Peyer's patch (tissue), 4 donors: ENCODE measurements around the gene UBE2F. TPM values are rescaled to one million over a fixed set of nuclear protein-coding genes. Genes with fewer than 3 reads are reported as not detected.

Experiments used
- DNase-seq, 3 donors: peaks; one replicate each; pipeline ENCODE4 v3.0.0-alpha.2; 2017 to 2019
- H3K27ac ChIP-seq, 4 donors: fragments of 200-600 bp; sonication (generic); one replicate each; pipeline ENCODE4 v1.5.1; 2016 to 2019
- H3K27me3 ChIP-seq, 2 donors: fragments of 200-600 bp; sonication (generic); one replicate each; pipeline ENCODE4 v1.5.1; 2019
- H3K36me3 ChIP-seq, 3 donors: fragments of 200-600 bp; sonication (generic); one replicate each; pipeline ENCODE4 v1.5.1; 2016 to 2019
- H3K4me1 ChIP-seq, 4 donors: fragments of 200-600 bp; sonication (generic); one replicate each; pipeline ENCODE4 v1.5.1; 2016 to 2019
- H3K4me3 ChIP-seq, 4 donors: fragments of 200-600 bp; sonication (generic); 1 replicate in 3 of 4; 2 replicates in 1 of 4; pipeline ENCODE4 v1.5.1; 2016 to 2019; ENCODE audit warnings: mild to moderate bottlenecking in 1 of 4
- H3K9me3 ChIP-seq, 4 donors: fragments of 200-600 bp; sonication (generic); one replicate each; pipeline ENCODE4 v1.5.1; 2016 to 2019; ENCODE audit warnings: mild to moderate bottlenecking in 1 of 4
- CTCF ChIP-seq, 6 experiments: fragments of 450-650 bp in 4 of 6; fragments of 200-600 bp in 2 of 6; sonication (generic) in 1 of 6; IDR thresholded peaks; one replicate each; pipeline ENCODE4 v1.5.1; 2017 to 2019; ENCODE audit warnings: antibody characterized with exemption in 6 of 6, mild to moderate bottlenecking in 3 of 6, moderate library complexity in 1 of 6
- POLR2A ChIP-seq, 2 donors: fragments of 450-650 bp; IDR thresholded peaks; one replicate each; pipeline ENCODE4 v1.5.1; 2017; ENCODE audit warnings: antibody characterized with exemption in 2 of 2, mild to moderate bottlenecking in 2 of 2, moderate library complexity in 2 of 2
- total RNA-seq, 4 donors: library from RNA; depleted of rRNA; stranded (reverse); fragments of >200 nt; gene quantifications; one replicate each; pipeline ENCODE4 v1.1.0, GENCODE V29; 2016

Gene UBE2F
- total RNA-seq, 4 donors from 2014 or later, result 21.5 to 67.7 (median 50.3) TPM

DNA sequence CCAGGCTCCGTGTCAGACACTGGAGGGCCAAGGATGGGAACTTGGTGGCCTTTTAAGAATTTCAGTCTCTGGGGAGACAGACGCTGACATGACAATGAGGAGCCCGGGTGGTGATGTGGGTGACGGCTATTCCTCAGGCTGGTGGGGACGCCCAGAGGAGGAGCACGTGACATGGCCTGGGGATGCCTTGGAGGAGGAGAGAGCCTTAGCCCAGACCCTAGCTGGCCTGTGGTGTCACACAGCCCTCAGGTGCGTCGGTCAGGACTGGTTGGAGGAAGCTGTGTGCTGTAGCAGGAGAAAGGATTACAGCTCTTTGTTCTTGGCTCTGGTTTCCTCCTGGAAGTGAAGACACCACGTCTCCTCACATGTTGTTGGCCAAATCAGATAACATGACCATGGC, 54.0 kb downstream of the UBE2F start:
- Histone ChIP-seq H3K27ac (no peak overlapping the region), H3K36me3 (peaks cover 0 to 21% (median 0%) of the 10 kb centered on the region in 3 donors), H3K27me3 (no peaks in the 10 kb centered on the region), H3K9me3 (no peaks in the 10 kb centered on the region), H3K4me1 (no peaks in the 10 kb centered on the region), H3K4me3 (no peak overlapping the region)
- no peak for DNase-seq
- no peak for TF ChIP-seq CTCF (IDR thresholded peaks at IDR 0.05)
- no peak for TF ChIP-seq POLR2A (IDR thresholded peaks at IDR 0.05)

GRCh38 chr2:238021327-238021726, 54.5 kb downstream of the UBE2F start:
- H3K27me3 ChIP-seq, result no peaks in the 10 kb centered on the region
- no peak overlapping the region for H3K27ac ChIP-seq
- H3K4me1 ChIP-seq, result no peaks in the 10 kb centered on the region
- TF ChIP-seq POLR2A (IDR thresholded peaks at IDR 0.05), result no peak
- TF ChIP-seq CTCF (IDR thresholded peaks at IDR 0.05), result no peak
- no peaks in the 10 kb centered on the region for H3K9me3 ChIP-seq
- H3K36me3 ChIP-seq, result peaks cover 0 to 23% (median 0%) of the 10 kb centered on the region in 3 donors
- no peak for DNase-seq
- H3K4me3 ChIP-seq, result no peak overlapping the region

GRCh38 chr2:238022594-238023157, 55.9 kb downstream of the UBE2F start:
- Histone ChIP-seq H3K27ac (no peak overlapping the region), H3K36me3 (peaks cover 0 to 24% (median 0%) of the 10 kb centered on the region in 3 donors), H3K4me3 (no peak overlapping the region), H3K4me1 (no peaks in the 10 kb centered on the region), H3K9me3 (no peaks in the 10 kb centered on the region), H3K27me3 (no peaks in the 10 kb centered on the region)
- no peak for DNase-seq
- no peak for TF ChIP-seq POLR2A (IDR thresholded peaks at IDR 0.05)
- TF ChIP-seq CTCF (IDR thresholded peaks at IDR 0.05), result no peak

- Histone ChIP-seq H3K9me3 (no peaks in the 10 kb centered on the region), H3K4me3 (no peak overlapping the region), H3K27ac (no peak overlapping the region), H3K4me1 (no peaks in the 10 kb centered on the region), H3K36me3 (peaks cover 0 to 25% (median 0%) of the 10 kb centered on the region in 3 donors), H3K27me3 (no peaks in the 10 kb centered on the region)
- TF ChIP-seq CTCF (IDR thresholded peaks at IDR 0.05) (no peak), POLR2A (IDR thresholded peaks at IDR 0.05) (no peak)
- DNase-seq, result no peak
Measured at GRCh38 chr2:238023608-238024007, 56.8 kb downstream of the UBE2F start.

- H3K27me3 ChIP-seq, result no peaks in the 10 kb centered on the region
- DNase-seq, result no peak
- no peaks in the 10 kb centered on the region for H3K9me3 ChIP-seq
- TF ChIP-seq CTCF (IDR thresholded peaks at IDR 0.05) (no peak), POLR2A (IDR thresholded peaks at IDR 0.05) (no peak)
- H3K36me3 ChIP-seq, result peaks cover 0 to 25% (median 0%) of the 10 kb centered on the region in 3 donors
- no peak overlapping the region for H3K4me3 ChIP-seq
- no peaks in the 10 kb centered on the region for H3K4me1 ChIP-seq
- no peak overlapping the region for H3K27ac ChIP-seq
Measured at GRCh38 chr2:238024986-238025385, 58.2 kb downstream of the UBE2F start.
